Measurements from ENCODE around the gene INHBA. TPM values are rescaled to one million over a fixed set of nuclear protein-coding genes. Genes with fewer than 3 reads are reported as not detected.

The INHBA gene
- total RNA-seq, 3 donors from 2014 or later: 0.18 to 0.38 (median 0.28) TPM

DNA sequence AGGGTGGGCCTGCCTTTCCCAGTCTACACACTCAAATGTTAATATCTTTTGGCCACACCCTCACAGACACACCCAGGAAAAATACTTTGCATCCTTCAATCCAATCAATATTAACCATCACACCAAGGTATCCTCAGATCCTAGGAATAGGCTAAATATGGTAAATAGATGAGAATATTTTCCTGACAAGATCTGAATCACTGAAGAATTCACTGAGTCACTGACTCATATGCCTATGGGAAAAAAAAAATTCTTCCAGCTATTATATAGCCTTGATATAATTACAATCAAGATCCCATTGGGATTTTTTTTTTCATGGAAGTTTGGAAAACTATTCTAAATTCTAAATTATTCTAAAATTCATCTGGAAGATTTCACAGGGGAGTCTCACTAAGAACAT, 65.8 kb downstream of the INHBA start:
- peaks cover 7% of the 10 kb centered on the region for H3K9me3 Mint-ChIP-seq
- H3K36me3 Mint-ChIP-seq (ENCODE audit: insufficient read depth): no peaks in the 10 kb centered on the region
- H3K27me3 Mint-ChIP-seq (ENCODE audit: low read depth): no peaks in the 10 kb centered on the region
- DNase-seq: no peak
- H3K4me3 Mint-ChIP-seq: no peak overlapping the region
- ATAC-seq: no peak
- no peaks in the 10 kb centered on the region for H3K4me1 Mint-ChIP-seq (ENCODE audit: low read depth)

All from activated T-cell treated with anti-CD3 and anti-CD28 coated beads, Interleukin-2, amount 50 U/mL, for 4 hours (primary cell).